Nephron progenitor cell (in vitro differentiated cells): ENCODE results near the gene VPS45.
"Not testable (repeated sequence)": the region's sequence is repeated elsewhere in the genome, so short reads cannot be mapped to it uniquely, and the experiment has no call there.

Experiments
- DNase-seq: peaks from one replicate; pipeline ENCODE4 v3.0.0; 2021
- H3K27ac Mint-ChIP-seq: 2 replicates; pipeline ENCODE4 v1.8.0; 2021; ENCODE audit warnings: mild to moderate bottlenecking, moderate library complexity, mixed read lengths
- H3K27me3 Mint-ChIP-seq: 2 replicates; pipeline ENCODE4 v1.8.0; 2021; ENCODE audit warnings: mild to moderate bottlenecking, low read depth, mixed read lengths; ENCODE audit not compliant: poor library complexity
- H3K36me3 Mint-ChIP-seq: 2 replicates; pipeline ENCODE4 v1.8.0; 2021; ENCODE audit warnings: low read depth, mixed read lengths
- H3K4me1 Mint-ChIP-seq: 2 replicates; pipeline ENCODE4 v1.8.0; 2021; ENCODE audit warnings: mixed read lengths
- H3K4me3 Mint-ChIP-seq: 2 replicates; pipeline ENCODE4 v1.8.0; 2021; ENCODE audit warnings: mild to moderate bottlenecking, moderate library complexity, mixed read lengths
- H3K9me3 Mint-ChIP-seq: 2 replicates; pipeline ENCODE4 v1.8.0; 2021; ENCODE audit warnings: mild to moderate bottlenecking, moderate library complexity, mixed read lengths
- TF ChIP-seq, protein P1 (sequence below): fragments of 200-600 bp; sonication (generic); IDR thresholded peaks from 2 replicates; pipeline ENCODE4 v1.5.0; 2021; ENCODE audit warnings: antibody characterized with exemption

The VPS45 gene

DNA sequence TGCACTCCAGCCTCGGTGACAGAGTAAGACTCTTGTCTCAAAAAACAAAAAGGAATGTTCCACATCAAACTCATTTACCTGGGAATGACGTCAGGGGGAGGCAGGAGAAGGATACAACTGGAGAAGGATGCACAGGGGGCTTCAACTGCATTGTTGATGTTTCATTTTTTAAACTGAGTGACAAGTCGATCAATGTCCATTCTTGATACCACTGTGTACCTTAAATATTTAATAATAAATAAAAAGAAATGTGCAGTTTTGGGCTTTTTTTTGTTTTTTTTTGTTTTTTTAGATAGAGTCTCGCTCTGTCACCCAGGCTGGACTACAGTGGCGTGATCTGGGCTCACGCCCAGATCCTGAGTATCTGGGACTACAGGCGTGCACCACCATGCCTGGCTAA is 117.9 kb downstream of the VPS45 start:
- no peak for DNase-seq
- Mint-ChIP-seq H3K36me3 (no peaks in the 10 kb centered on the region), H3K4me3 (no peak overlapping the region), H3K27me3 (no peaks in the 10 kb centered on the region), H3K4me1 (peaks cover 15% of the 10 kb centered on the region), H3K9me3 (no peaks in the 10 kb centered on the region), H3K27ac (no peak overlapping the region)
- TF ChIP-seq, protein P1, sequence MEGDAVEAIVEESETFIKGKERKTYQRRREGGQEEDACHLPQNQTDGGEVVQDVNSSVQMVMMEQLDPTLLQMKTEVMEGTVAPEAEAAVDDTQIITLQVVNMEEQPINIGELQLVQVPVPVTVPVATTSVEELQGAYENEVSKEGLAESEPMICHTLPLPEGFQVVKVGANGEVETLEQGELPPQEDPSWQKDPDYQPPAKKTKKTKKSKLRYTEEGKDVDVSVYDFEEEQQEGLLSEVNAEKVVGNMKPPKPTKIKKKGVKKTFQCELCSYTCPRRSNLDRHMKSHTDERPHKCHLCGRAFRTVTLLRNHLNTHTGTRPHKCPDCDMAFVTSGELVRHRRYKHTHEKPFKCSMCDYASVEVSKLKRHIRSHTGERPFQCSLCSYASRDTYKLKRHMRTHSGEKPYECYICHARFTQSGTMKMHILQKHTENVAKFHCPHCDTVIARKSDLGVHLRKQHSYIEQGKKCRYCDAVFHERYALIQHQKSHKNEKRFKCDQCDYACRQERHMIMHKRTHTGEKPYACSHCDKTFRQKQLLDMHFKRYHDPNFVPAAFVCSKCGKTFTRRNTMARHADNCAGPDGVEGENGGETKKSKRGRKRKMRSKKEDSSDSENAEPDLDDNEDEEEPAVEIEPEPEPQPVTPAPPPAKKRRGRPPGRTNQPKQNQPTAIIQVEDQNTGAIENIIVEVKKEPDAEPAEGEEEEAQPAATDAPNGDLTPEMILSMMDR, result no peak

DNA sequence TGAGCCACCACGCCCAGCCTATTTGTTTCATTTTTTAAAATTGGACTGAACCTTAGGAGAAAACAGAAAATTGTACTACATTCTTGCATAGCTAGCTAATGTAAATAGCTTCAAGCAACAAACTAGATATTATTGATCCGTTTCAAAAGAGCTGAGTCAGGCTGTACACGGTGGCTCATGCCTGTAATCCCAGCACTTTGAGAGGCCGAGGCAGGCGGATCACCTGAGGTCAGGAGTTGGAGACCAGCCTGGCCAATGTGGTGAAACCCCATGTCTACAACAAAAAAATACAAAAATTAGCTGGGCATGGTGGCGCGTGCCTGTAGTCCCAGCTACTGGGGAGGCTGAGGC is 118.8 kb downstream of the VPS45 start:
- DNase-seq, H3K4me3 Mint-ChIP-seq, H3K9me3 Mint-ChIP-seq, H3K27ac Mint-ChIP-seq, H3K27me3 Mint-ChIP-seq, H3K4me1 Mint-ChIP-seq, H3K36me3 Mint-ChIP-seq: not testable (repeated sequence)

DNA sequence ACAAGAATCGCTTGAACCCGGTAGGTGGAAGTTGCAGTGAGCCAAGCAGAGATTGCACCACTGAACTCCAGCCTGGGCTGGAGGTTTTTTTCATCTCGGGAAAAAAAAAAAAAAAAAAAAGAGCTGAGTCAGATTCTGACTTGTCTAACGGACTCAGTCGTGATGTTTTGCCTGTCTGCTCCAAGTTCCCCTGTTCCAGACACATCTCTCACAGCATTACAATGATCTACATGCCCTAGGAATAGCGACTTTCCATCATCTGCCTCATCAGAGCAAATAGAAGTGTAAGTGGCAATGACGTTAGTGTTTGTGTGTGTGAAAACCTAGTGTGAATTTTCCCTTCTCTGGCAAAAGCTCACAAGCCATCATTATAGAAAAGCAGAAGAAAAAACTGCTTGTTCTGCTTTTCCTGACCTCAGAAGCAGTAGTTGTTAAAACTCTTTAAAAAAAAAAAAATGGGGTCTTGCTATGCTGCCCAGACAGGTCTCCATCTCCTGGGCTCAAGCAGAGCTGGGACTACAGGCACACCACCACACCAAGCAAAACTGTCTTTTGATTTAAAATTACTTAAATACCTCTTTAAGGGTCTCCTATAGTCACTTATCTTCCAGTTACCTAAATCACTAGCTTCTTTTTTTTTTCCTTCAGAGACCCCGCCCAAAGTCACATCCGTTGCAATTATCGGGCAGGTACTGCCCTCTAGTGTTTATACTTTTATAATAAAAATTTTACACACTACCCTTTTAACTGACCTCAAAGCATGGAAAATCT is 119.4 kb downstream of the VPS45 start:
- Mint-ChIP-seq H3K27ac (no peak overlapping the region), H3K9me3 (peaks cover 3% of the 10 kb centered on the region), H3K36me3 (no peaks in the 10 kb centered on the region), H3K4me1 (peaks cover 6% of the 10 kb centered on the region), H3K27me3 (no peaks in the 10 kb centered on the region), H3K4me3 (no peak overlapping the region)
- DNase-seq, result peak; percentile 12
- TF ChIP-seq, protein P1, result peak; percentile 58

DNA sequence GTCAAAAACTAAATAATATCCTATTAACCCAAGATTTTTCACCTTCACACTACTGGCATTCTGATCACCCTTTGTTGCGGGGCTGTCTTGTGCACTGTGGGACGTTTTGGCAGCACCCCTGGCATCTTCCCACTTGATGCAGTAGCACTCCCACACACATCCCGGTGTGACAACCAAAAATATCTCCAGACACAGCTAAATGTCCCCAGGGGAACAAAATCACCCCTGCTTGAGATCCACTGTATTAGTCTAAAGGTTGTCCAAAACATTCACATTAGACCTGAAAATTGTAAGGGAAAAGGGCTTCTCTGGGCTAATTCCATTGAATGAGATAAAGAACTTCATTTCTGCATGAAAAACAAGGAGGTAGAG is 120.0 kb downstream of the VPS45 start:
- DNase-seq, result no peak
- TF ChIP-seq, protein P1, result no peak
- Mint-ChIP-seq H3K9me3 (peaks cover 3% of the 10 kb centered on the region), H3K36me3 (no peaks in the 10 kb centered on the region), H3K27me3 (no peaks in the 10 kb centered on the region), H3K27ac (peak overlapping the region; percentile 58), H3K4me3 (no peak overlapping the region), H3K4me1 (peaks cover 5% of the 10 kb centered on the region)

DNA sequence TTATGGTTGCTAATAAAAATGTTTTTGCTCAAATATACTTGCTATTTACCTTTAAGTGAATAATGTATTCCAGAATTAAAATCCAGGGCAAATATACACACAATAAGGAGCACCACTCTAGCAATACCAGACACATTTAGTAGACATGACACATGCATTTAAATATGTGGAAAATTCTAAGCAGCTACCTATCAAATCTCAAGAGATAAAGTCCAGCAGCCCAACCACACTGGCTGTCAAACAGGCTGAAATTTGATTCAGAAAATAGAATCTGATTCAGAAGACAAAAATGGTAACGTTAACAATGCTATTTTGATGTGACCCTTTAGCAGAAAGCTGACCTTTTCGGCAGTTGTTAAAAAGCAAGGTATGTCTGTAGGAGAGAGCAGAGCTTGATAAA is 124.4 kb downstream of the VPS45 start:
- TF ChIP-seq, protein P1, result no peak
- no peak overlapping the region for H3K4me3 Mint-ChIP-seq
- no peak for DNase-seq
- H3K27ac Mint-ChIP-seq, result no peak overlapping the region
- H3K9me3 Mint-ChIP-seq, result peaks cover 3% of the 10 kb centered on the region
- H3K4me1 Mint-ChIP-seq, result peaks cover 5% of the 10 kb centered on the region
- no peaks in the 10 kb centered on the region for H3K36me3 Mint-ChIP-seq
- H3K27me3 Mint-ChIP-seq, result peaks cover 5% of the 10 kb centered on the region

DNA sequence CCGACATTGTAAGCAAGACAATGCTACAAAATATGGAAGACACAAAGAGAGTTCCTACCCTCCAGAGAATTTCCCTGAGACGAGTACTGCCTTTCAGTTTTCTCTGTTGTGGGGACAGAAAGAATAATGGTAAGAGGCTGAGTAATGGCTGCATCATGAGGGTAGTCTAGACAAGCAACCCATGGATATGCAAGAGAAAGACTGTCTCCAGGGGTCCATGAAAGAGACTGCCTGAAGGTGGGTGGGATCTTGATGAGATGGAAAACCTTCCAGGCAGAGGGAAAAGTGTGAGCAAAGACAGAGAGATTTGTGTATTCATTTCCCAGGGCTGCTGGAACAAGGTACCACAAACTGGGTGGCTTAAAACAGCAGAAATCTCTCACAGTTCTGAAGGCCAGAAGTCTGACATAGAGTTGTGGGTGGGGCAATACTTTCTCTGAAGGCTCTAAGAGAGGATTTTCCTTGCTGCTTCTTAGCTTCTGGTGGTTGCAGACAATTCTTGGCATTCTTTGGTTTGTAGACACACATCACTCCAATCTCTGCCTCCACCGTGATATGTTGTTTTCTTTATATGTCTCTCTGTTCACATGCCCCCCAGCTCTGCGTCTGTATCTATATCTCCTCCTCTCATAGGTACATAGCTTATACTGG is 126.9 kb downstream of the VPS45 start:
- Mint-ChIP-seq H3K9me3 (peaks cover 4% of the 10 kb centered on the region), H3K27ac (no peak overlapping the region), H3K4me3 (no peak overlapping the region), H3K36me3 (no peaks in the 10 kb centered on the region), H3K27me3 (peaks cover 11% of the 10 kb centered on the region), H3K4me1 (no peaks in the 10 kb centered on the region)
- TF ChIP-seq, protein P1, result no peak
- no peak for DNase-seq
